Stimulated activated CD4-positive, alpha-beta T cell treated with anti-CD3 and anti-CD28 coated beads, Interleukin-15, amount 100 ng/mL, for 24 hours (primary cell): ENCODE data around the gene CAMK1D.
A peak's percentile ranks its signal among the peaks of the same experiment; 100 is the strongest.

ENCODE experiments used
- DNase-seq: peaks from one replicate; pipeline ENCODE4 v3.0.0-alpha.2; 2020

CAMK1D gene

GRCh38 chr10:12533723-12534122, 184.4 kb downstream of the CAMK1D start:
- DNase-seq, result no peak

GRCh38 chr10:12534824-12535223, 185.5 kb downstream of the CAMK1D start:
- peak; percentile 34 for DNase-seq

- no peak for DNase-seq
Observed at GRCh38 chr10:12535656-12536055, 186.3 kb downstream of the CAMK1D start.

GRCh38 chr10:12538491-12538995, 189.2 kb downstream of the CAMK1D start:
- DNase-seq, result no peak

- no peak for DNase-seq
Observed at GRCh38 chr10:12539350-12540164, 190.2 kb downstream of the CAMK1D start.

- no peak for DNase-seq
Observed at GRCh38 chr10:12540341-12540781, 191.0 kb downstream of the CAMK1D start.

- no peak for DNase-seq
Observed at GRCh38 chr10:12541446-12542067, 192.2 kb downstream of the CAMK1D start.

- DNase-seq, result no peak
Observed at GRCh38 chr10:12542133-12542670, 192.9 kb downstream of the CAMK1D start.

GRCh38 chr10:12543589-12543988, 194.2 kb downstream of the CAMK1D start:
- no peak for DNase-seq

GRCh38 chr10:12546160-12546802, 196.9 kb downstream of the CAMK1D start:
- DNase-seq, result peak; percentile 22

- DNase-seq, result no peak
Observed at GRCh38 chr10:12547301-12547771, 198.0 kb downstream of the CAMK1D start.

GRCh38 chr10:12549297-12549696, 199.9 kb downstream of the CAMK1D start:
- DNase-seq, result no peak

GRCh38 chr10:12550994-12551393, 201.6 kb downstream of the CAMK1D start:
- DNase-seq, result no peak

GRCh38 chr10:12556039-12556438, 206.7 kb downstream of the CAMK1D start:
- no peak for DNase-seq

- no peak for DNase-seq
Observed at GRCh38 chr10:12559578-12560178, 210.3 kb downstream of the CAMK1D start.

- DNase-seq, result no peak
Observed at GRCh38 chr10:12561307-12561706, 212.0 kb downstream of the CAMK1D start.

GRCh38 chr10:12561720-12562119, 212.4 kb downstream of the CAMK1D start:
- no peak for DNase-seq

GRCh38 chr10:12563489-12563888, 214.1 kb downstream of the CAMK1D start:
- no peak for DNase-seq

GRCh38 chr10:12564173-12564572, 214.8 kb downstream of the CAMK1D start:
- no peak for DNase-seq

GRCh38 chr10:12566161-12567115, 217.1 kb downstream of the CAMK1D start:
- no peak for DNase-seq

- DNase-seq, result no peak
Observed at GRCh38 chr10:12568391-12569009, 219.2 kb downstream of the CAMK1D start.
